KOPT-K1 (cell line): ENCODE measurements around the gene KCNQ4.

Source experiments
- H3K27ac ChIP-seq: fragments of 200-600 bp; sonication (generic); 2 replicates; pipeline ENCODE4 v1.5.1; 2016; ENCODE audit warnings: antibody characterized with exemption, mild to moderate bottlenecking, low read depth, low read length; ENCODE audit not compliant: poor library complexity, severe bottlenecking
- H3K36me3 ChIP-seq: fragments of 200-600 bp; sonication (generic); 2 replicates; pipeline ENCODE4 v1.5.1; 2017; ENCODE audit warnings: antibody characterized with exemption, mild to moderate bottlenecking, low read length, moderate library complexity; ENCODE audit not compliant: insufficient read depth
- H3K9me3 ChIP-seq: fragments of 200-600 bp; sonication (generic); 2 replicates; pipeline ENCODE4 v1.5.1; 2017; ENCODE audit warnings: antibody characterized with exemption, low read length, mild to moderate bottlenecking; ENCODE audit not compliant: insufficient read depth, poor library complexity, severe bottlenecking

Gene KCNQ4

GRCh38 chr1:40825996-40826395 is 42.4 kb downstream of the KCNQ4 start:
- no peaks in the 10 kb centered on the region for H3K9me3 ChIP-seq
- no peaks in the 10 kb centered on the region for H3K36me3 ChIP-seq
- no peak overlapping the region for H3K27ac ChIP-seq

GRCh38 chr1:40829631-40830245 is 46.2 kb downstream of the KCNQ4 start:
- Histone ChIP-seq H3K36me3 (no peaks in the 10 kb centered on the region), H3K9me3 (no peaks in the 10 kb centered on the region)

GRCh38 chr1:40830419-40830943 is 46.9 kb downstream of the KCNQ4 start:
- no peaks in the 10 kb centered on the region for H3K9me3 ChIP-seq
- H3K36me3 ChIP-seq: no peaks in the 10 kb centered on the region
- H3K27ac ChIP-seq: no peak overlapping the region

More at GRCh38 chr1:40829631-40830245, 46.2 kb downstream of the KCNQ4 start:
- H3K27ac ChIP-seq: no peak overlapping the region

GRCh38 chr1:40831001-40831732 is 47.6 kb downstream of the KCNQ4 start:
- Histone ChIP-seq H3K36me3 (no peaks in the 10 kb centered on the region), H3K9me3 (no peaks in the 10 kb centered on the region), H3K27ac (no peak overlapping the region)

GRCh38 chr1:40833979-40834378 is 50.4 kb downstream of the KCNQ4 start:
- H3K27ac ChIP-seq: no peak overlapping the region
- no peaks in the 10 kb centered on the region for H3K36me3 ChIP-seq
- no peaks in the 10 kb centered on the region for H3K9me3 ChIP-seq

- H3K9me3 ChIP-seq: no peaks in the 10 kb centered on the region
- H3K36me3 ChIP-seq: no peaks in the 10 kb centered on the region
- no peak overlapping the region for H3K27ac ChIP-seq
Measured at GRCh38 chr1:40834968-40835545, 51.5 kb downstream of the KCNQ4 start.

GRCh38 chr1:40836283-40836682 is 52.7 kb downstream of the KCNQ4 start:
- Histone ChIP-seq H3K27ac (no peak overlapping the region), H3K9me3 (no peaks in the 10 kb centered on the region), H3K36me3 (no peaks in the 10 kb centered on the region)

- no peaks in the 10 kb centered on the region for H3K9me3 ChIP-seq
- H3K36me3 ChIP-seq: no peaks in the 10 kb centered on the region
- no peak overlapping the region for H3K27ac ChIP-seq
Measured at GRCh38 chr1:40837601-40838000, 54.0 kb downstream of the KCNQ4 start.

GRCh38 chr1:40838045-40838979 is 54.7 kb downstream of the KCNQ4 start:
- Histone ChIP-seq H3K27ac (no peak overlapping the region), H3K36me3 (no peaks in the 10 kb centered on the region), H3K9me3 (no peaks in the 10 kb centered on the region)

GRCh38 chr1:40838980-40839942 is 55.7 kb downstream of the KCNQ4 start:
- no peak overlapping the region for H3K27ac ChIP-seq
- no peaks in the 10 kb centered on the region for H3K36me3 ChIP-seq

GRCh38 chr1:40839943-40840335 is 56.4 kb downstream of the KCNQ4 start:
- peak overlapping the region; percentile 34 for H3K27ac ChIP-seq
- no peaks in the 10 kb centered on the region for H3K36me3 ChIP-seq
- H3K9me3 ChIP-seq: no peaks in the 10 kb centered on the region

More at GRCh38 chr1:40838980-40839942, 55.7 kb downstream of the KCNQ4 start:
- H3K9me3 ChIP-seq: no peaks in the 10 kb centered on the region

GRCh38 chr1:40840526-40841323 is 57.1 kb downstream of the KCNQ4 start:
- Histone ChIP-seq H3K36me3 (no peaks in the 10 kb centered on the region), H3K27ac (peak overlapping the region; percentile 34), H3K9me3 (no peaks in the 10 kb centered on the region)

GRCh38 chr1:40841602-40842001 is 58.0 kb downstream of the KCNQ4 start:
- Histone ChIP-seq H3K36me3 (no peaks in the 10 kb centered on the region), H3K9me3 (no peaks in the 10 kb centered on the region), H3K27ac (no peak overlapping the region)
